Activated T-cell treated with anti-CD3 and anti-CD28 coated beads, Interleukin-2, amount 50 U/mL, for 4 hours (primary cell): ENCODE measurements around the gene THY1. TPM values are rescaled to one million over a fixed set of nuclear protein-coding genes. Genes with fewer than 3 reads are reported as not detected.
"Not testable (repeated sequence)": the region's sequence is repeated elsewhere in the genome, so short reads cannot be mapped to it uniquely, and the experiment has no call there.

Experiments
- ATAC-seq, 2 donors: fragments of 200-7000 bp; cut with Tn5 transposase; one replicate each; pipeline ENCODE4 v1.10.0; 2021
- DNase-seq: peaks from one replicate; pipeline ENCODE4 v3.0.0-alpha.2; 2020
- H3K27me3 Mint-ChIP-seq: one replicate; pipeline ENCODE4 v1.8.0; 2021; ENCODE audit warnings: low read depth, mixed read lengths
- H3K36me3 Mint-ChIP-seq: one replicate; pipeline ENCODE4 v1.8.0; 2022; ENCODE audit warnings: mixed read lengths; ENCODE audit not compliant: insufficient read depth
- H3K4me1 Mint-ChIP-seq: one replicate; pipeline ENCODE4 v1.8.0; 2021; ENCODE audit warnings: low read depth, mixed read lengths
- H3K4me3 Mint-ChIP-seq: one replicate; pipeline ENCODE4 v1.8.0; 2021; ENCODE audit warnings: mild to moderate bottlenecking, moderate library complexity, mixed read lengths
- H3K9me3 Mint-ChIP-seq: one replicate; pipeline ENCODE4 v1.8.0; 2021; ENCODE audit warnings: mixed read lengths
- total RNA-seq, 3 donors: library from RNA; stranded (reverse); gene quantifications; one replicate each; pipeline ENCODE4 v1.2.1, GENCODE V29; 2021

Gene THY1
- total RNA-seq, 3 donors from 2014 or later: 0.35 to 0.52 (median 0.40) TPM

GRCh38 chr11:119450590-119451326 lies 27.8 kb upstream of the THY1 start:
- Mint-ChIP-seq H3K4me3 (no peak overlapping the region), H3K9me3 (no peaks in the 10 kb centered on the region), H3K4me1 (no peaks in the 10 kb centered on the region), H3K36me3 (no peaks in the 10 kb centered on the region), H3K27me3 (peaks cover 48% of the 10 kb centered on the region)
- DNase-seq (no peak), ATAC-seq (no peak)

DNA sequence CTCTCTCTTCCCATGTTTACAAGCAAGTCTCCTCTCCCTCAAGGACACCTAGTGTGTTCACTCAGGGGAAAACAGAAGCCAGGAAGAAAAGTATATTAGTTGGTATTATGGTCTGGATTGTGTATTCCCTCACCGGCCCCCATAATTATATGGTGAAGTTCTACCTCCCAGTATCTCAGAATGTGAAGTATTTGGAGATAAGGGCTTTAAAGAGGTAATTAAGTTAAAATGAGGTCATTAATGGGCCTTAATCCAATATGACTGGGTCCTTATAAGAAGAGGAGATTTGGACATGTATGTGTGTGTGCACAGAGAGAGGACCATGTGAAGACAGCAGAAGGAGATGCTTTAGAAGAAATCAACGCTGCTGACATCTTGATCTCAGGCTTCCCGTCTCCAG lies 26.5 kb upstream of the THY1 start:
- H3K27me3 Mint-ChIP-seq: peaks cover 45% of the 10 kb centered on the region
- no peaks in the 10 kb centered on the region for H3K9me3 Mint-ChIP-seq
- ATAC-seq: no peak
- DNase-seq: no peak
- H3K4me3 Mint-ChIP-seq: no peak overlapping the region
- H3K36me3 Mint-ChIP-seq: no peaks in the 10 kb centered on the region
- H3K4me1 Mint-ChIP-seq: no peaks in the 10 kb centered on the region

- Mint-ChIP-seq H3K4me1 (peaks cover 2% of the 10 kb centered on the region), H3K9me3 (no peaks in the 10 kb centered on the region), H3K36me3 (no peaks in the 10 kb centered on the region), H3K27me3 (peaks cover 40% of the 10 kb centered on the region), H3K4me3 (no peak overlapping the region)
- no peak for DNase-seq
- ATAC-seq: no peak
Measured at GRCh38 chr11:119448380-119448779, 25.4 kb upstream of the THY1 start.

- H3K27me3 Mint-ChIP-seq: peaks cover 36% of the 10 kb centered on the region
- ATAC-seq: no peak
Measured at GRCh38 chr11:119447664-119448242, 24.8 kb upstream of the THY1 start.

GRCh38 chr11:119446871-119447663 lies 24.1 kb upstream of the THY1 start:
- Mint-ChIP-seq H3K27me3 (peaks cover 33% of the 10 kb centered on the region), H3K4me3 (no peak overlapping the region), H3K9me3 (no peaks in the 10 kb centered on the region), H3K36me3 (no peaks in the 10 kb centered on the region), H3K4me1 (peaks cover 4% of the 10 kb centered on the region)
- ATAC-seq (no peak), DNase-seq (no peak)

More at GRCh38 chr11:119447664-119448242, 24.8 kb upstream of the THY1 start:
- no peak for DNase-seq
- Mint-ChIP-seq H3K9me3 (no peaks in the 10 kb centered on the region), H3K36me3 (no peaks in the 10 kb centered on the region), H3K4me1 (peaks cover 2% of the 10 kb centered on the region), H3K4me3 (no peak overlapping the region)

- H3K9me3 Mint-ChIP-seq: no peaks in the 10 kb centered on the region
- H3K4me3 Mint-ChIP-seq: no peak overlapping the region
- peaks cover 29% of the 10 kb centered on the region for H3K27me3 Mint-ChIP-seq
- no peaks in the 10 kb centered on the region for H3K36me3 Mint-ChIP-seq
- H3K4me1 Mint-ChIP-seq: peaks cover 5% of the 10 kb centered on the region
- DNase-seq (no peak), ATAC-seq (no peak)
Measured at GRCh38 chr11:119446434-119446833, 23.5 kb upstream of the THY1 start.

DNA sequence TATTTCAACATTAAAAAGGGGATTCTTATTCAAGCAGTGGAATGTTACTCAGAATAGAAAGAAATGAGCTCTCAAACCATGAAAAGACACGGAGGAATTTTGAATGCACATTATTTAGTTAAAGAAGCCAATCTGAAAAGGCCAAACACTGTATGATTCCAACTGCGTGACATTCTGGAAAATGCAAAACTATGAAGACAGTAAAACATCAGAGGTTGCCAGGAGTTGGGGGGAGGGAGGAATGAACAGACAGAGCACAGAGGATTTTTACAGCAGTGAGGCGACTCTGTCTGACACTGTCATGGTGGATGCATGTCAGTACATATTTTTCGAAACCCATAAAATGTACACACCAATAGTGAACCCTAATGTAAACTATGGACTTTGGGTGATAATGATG lies 22.9 kb upstream of the THY1 start:
- Mint-ChIP-seq H3K27me3 (peaks cover 28% of the 10 kb centered on the region), H3K4me1 (peaks cover 10% of the 10 kb centered on the region), H3K9me3 (no peaks in the 10 kb centered on the region), H3K4me3 (no peak overlapping the region), H3K36me3 (no peaks in the 10 kb centered on the region)
- DNase-seq (no peak), ATAC-seq (no peak)

GRCh38 chr11:119445379-119445778 lies 22.4 kb upstream of the THY1 start:
- Mint-ChIP-seq H3K4me1 (peaks cover 15% of the 10 kb centered on the region), H3K4me3 (no peak overlapping the region), H3K27me3 (peaks cover 29% of the 10 kb centered on the region), H3K36me3 (no peaks in the 10 kb centered on the region), H3K9me3 (no peaks in the 10 kb centered on the region)
- ATAC-seq (no peak), DNase-seq (no peak)

DNA sequence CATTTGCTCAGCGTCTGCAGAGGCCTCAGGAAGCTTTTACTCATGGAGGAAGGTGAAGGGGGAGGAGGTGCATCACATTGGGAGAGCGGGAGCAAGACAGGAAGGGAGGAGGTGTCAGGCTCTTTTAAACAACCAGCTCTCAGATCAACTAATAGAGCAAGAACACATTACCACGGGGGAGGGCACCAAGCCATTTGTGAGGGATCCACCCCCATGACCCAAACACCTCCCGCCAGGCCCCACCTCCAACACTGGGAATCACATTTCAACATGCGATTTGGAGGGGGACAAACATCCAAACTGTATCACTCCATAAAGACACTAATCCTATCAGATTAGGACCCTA lies 18.9 kb upstream of the THY1 start:
- peaks cover 15% of the 10 kb centered on the region for H3K4me1 Mint-ChIP-seq
- peaks cover 28% of the 10 kb centered on the region for H3K27me3 Mint-ChIP-seq
- H3K36me3 Mint-ChIP-seq: no peaks in the 10 kb centered on the region
- H3K4me3 Mint-ChIP-seq: no peak overlapping the region
- ATAC-seq (no peak), DNase-seq (no peak)
- H3K9me3 Mint-ChIP-seq: peaks cover 4% of the 10 kb centered on the region

DNA sequence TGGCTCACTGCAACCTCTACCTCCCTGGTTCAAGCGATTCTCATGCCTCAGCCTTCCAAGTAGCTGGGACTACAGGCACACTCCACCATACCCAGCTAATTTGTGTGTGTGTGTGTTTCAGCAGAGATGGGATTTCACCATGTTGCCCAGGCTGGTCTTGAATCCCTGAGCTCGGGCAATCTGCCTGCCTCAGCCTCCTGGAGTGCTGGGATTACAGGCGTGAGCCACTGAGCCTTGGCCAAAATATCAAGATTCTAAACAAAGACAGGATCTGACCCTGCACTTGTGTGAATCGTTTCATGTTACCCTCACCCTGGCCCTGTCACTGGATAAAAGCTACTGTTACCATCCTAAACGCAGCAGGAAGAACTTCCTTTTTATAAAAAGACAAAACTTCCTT lies 15.6 kb upstream of the THY1 start:
- DNase-seq (no peak), ATAC-seq (no peak)
- H3K9me3 Mint-ChIP-seq: peaks cover 7% of the 10 kb centered on the region
- H3K27me3 Mint-ChIP-seq: peaks cover 31% of the 10 kb centered on the region
- H3K4me3 Mint-ChIP-seq: no peak overlapping the region
- no peaks in the 10 kb centered on the region for H3K36me3 Mint-ChIP-seq
- H3K4me1 Mint-ChIP-seq: peaks cover 14% of the 10 kb centered on the region

DNA sequence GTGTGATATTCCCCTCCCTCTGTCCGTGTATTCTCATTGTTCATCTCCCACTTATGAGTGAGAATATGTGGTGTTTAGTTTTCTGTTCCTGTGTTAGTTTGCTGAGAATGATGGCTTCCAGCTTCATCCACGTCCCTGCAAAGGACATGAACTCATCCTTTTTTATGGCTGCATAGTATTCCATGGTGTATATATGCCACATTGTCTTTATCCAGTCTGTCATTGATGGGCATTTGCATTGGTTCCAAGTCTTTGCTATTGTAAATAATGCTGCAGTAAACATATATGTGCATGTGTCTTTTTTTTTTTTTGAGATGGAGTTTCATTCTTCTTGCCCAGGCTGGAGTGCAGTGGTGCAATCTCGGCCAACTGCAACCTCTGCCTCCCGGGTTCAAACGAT lies 14.5 kb upstream of the THY1 start:
- Mint-ChIP-seq H3K4me1 (peaks cover 11% of the 10 kb centered on the region), H3K27me3 (peaks cover 28% of the 10 kb centered on the region)
- H3K36me3 Mint-ChIP-seq, ATAC-seq, H3K9me3 Mint-ChIP-seq, H3K4me3 Mint-ChIP-seq, DNase-seq: not testable (repeated sequence)

- H3K4me1 Mint-ChIP-seq: peaks cover 11% of the 10 kb centered on the region
- peaks cover 28% of the 10 kb centered on the region for H3K27me3 Mint-ChIP-seq
Measured at GRCh38 chr11:119436711-119437110, 13.7 kb upstream of the THY1 start.

GRCh38 chr11:119436093-119436492 lies 13.1 kb upstream of the THY1 start:
- Mint-ChIP-seq H3K27me3 (peaks cover 34% of the 10 kb centered on the region), H3K9me3 (peaks cover 7% of the 10 kb centered on the region), H3K4me1 (peaks cover 7% of the 10 kb centered on the region), H3K36me3 (no peaks in the 10 kb centered on the region), H3K4me3 (no peak overlapping the region)
- no peak for DNase-seq
- ATAC-seq: no peak

More at GRCh38 chr11:119436711-119437110, 13.7 kb upstream of the THY1 start:
- no peak overlapping the region for H3K4me3 Mint-ChIP-seq
- DNase-seq (no peak), ATAC-seq (no peak)
- H3K36me3 Mint-ChIP-seq: no peaks in the 10 kb centered on the region
- peaks cover 7% of the 10 kb centered on the region for H3K9me3 Mint-ChIP-seq

DNA sequence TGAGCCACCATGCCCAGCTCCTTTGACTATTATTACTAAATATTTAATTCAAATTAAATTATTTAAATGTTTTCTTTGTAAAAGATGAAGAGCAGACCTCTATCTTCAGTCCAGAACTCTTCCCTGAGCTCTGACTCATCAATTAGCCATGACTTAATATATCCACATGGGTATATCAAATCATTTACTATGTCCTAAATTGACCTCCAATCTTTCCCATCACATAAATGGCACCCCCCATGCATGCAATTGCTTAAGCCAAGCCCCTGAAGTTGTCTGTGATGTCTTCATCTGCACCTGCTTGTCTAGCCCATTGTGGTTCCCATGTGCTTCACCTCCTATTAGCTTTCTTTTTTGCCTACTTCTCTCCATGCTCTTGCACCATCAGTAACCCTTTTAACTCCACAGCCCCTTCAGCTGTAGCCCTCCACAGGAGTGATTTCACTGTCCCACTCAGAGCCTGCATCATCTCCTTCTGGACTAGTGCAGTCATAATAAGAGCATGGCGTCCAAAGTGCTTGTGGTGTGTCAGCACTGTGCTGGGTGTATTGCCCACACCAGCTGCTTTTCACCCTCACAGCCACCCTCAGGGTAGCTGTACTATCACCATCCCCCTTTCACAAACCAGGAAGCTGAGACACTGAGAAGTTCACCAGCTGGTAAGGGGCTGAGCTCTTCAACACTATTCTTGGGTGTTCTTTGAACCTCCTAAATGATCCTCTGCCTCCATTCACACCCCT lies 11.8 kb upstream of the THY1 start:
- Mint-ChIP-seq H3K4me3 (no peak overlapping the region), H3K4me1 (no peaks in the 10 kb centered on the region)
- no peak for ATAC-seq

More for the DNA sequence above, 11.8 kb upstream of the THY1 start:
- no peak for DNase-seq
- Mint-ChIP-seq H3K27me3 (peaks cover 28% of the 10 kb centered on the region), H3K36me3 (no peaks in the 10 kb centered on the region), H3K9me3 (peaks cover 7% of the 10 kb centered on the region)
